Panc1 (cell line): Measurements from ENCODE around the gene WRAP73. TPM values are rescaled to one million over a fixed set of nuclear protein-coding genes. Genes with fewer than 3 reads are reported as not detected.
"Not testable (repeated sequence)": the region's sequence is repeated elsewhere in the genome, so short reads cannot be mapped to it uniquely, and the experiment has no call there.

ENCODE experiments used
- ATAC-seq: fragments of 200-7000 bp; cut with Tn5 transposase; 2 replicates; pipeline ENCODE4 v1.9.1; 2020; ENCODE audit warnings: mild to moderate bottlenecking, moderate library complexity
- BruUV-seq: library from RNA; stranded (reverse); fragments of 400-500 nt; replicated peaks from 2 replicates; lab custom pipeline; 2021; lab: Mats Ljungman, UMichigan
- CTCF ChIA-PET: fragments of 300-600 bp; sonication (Branson Sonifier 250); formaldehyde crosslinking; loops from one replicate; lab custom pipeline; 2022; ENCODE audit warnings: antibody characterized with exemption; lab: Charles Lee
- POLR2A ChIA-PET: fragments of 300-600 bp; sonication (Branson Sonifier 250); formaldehyde crosslinking; loops from one replicate; lab custom pipeline; 2022; ENCODE audit warnings: antibody characterized with exemption; lab: Charles Lee
- DNase-seq: peaks from one replicate; pipeline ENCODE4 v3.0.0-alpha.2; 2010; ENCODE audit warnings: low read depth, low spot score
- H3K27ac ChIP-seq: 2 replicates; pipeline ENCODE4 v1.5.1; 2011; ENCODE audit warnings: mild to moderate bottlenecking, low read length, inconsistent platforms
- H3K27me3 ChIP-seq: fragments of 200-500 bp; sonication (Bioruptor generic); 2 replicates; pipeline ENCODE4 v1.6.0; 2014; ENCODE audit warnings: low read length, inconsistent platforms; ENCODE audit not compliant: control insufficient read depth, insufficient read depth
- H3K36me3 ChIP-seq: fragments of 200-500 bp; sonication (Bioruptor generic); 2 replicates; pipeline ENCODE4 v1.5.1; 2014; ENCODE audit warnings: inconsistent platforms, mild to moderate bottlenecking, low read length, moderate library complexity; ENCODE audit not compliant: control insufficient read depth, insufficient read depth
- H3K4me1 ChIP-seq: 2 replicates; pipeline ENCODE4 v1.5.1; 2011; ENCODE audit warnings: inconsistent platforms, mild to moderate bottlenecking, low read length, moderate library complexity; ENCODE audit not compliant: control insufficient read depth, insufficient read depth
- H3K4me3 ChIP-seq, 2 experiments: 2 replicates each; pipeline ENCODE4 v1.5.1; 2011 to 2012; ENCODE audit warnings: low read depth in 2 of 2, low read length in 2 of 2, mild to moderate bottlenecking in 2 of 2, inconsistent platforms in 1 of 2, moderate library complexity in 1 of 2
- H3K9me3 ChIP-seq: fragments of 200-500 bp; sonication (Bioruptor generic); 2 replicates; pipeline ENCODE4 v1.5.1; 2014; ENCODE audit warnings: low read depth, mild to moderate bottlenecking, inconsistent platforms, low read length, moderate library complexity; ENCODE audit not compliant: control insufficient read depth, insufficient read depth
- CTCF ChIP-seq: fragments of 450-650 bp; IDR thresholded peaks from 2 replicates; pipeline ENCODE4 v1.5.1; 2017; ENCODE audit warnings: mild to moderate bottlenecking
- POLR2AphosphoS5 ChIP-seq: IDR thresholded peaks from 2 replicates; pipeline ENCODE4 v1.6.1; 2012; ENCODE audit warnings: mild to moderate bottlenecking, low read depth, low read length, moderate library complexity
- REST ChIP-seq, 2 experiments: IDR thresholded peaks; 2 replicates each; pipeline ENCODE4 v1.6.1; 2011 to 2012; ENCODE audit warnings: low read depth in 2 of 2, control low read depth in 1 of 2, low read length in 1 of 2, mild to moderate bottlenecking in 1 of 2, moderate library complexity in 1 of 2; ENCODE audit not compliant: insufficient read depth in 1 of 2
- SIN3A ChIP-seq: IDR thresholded peaks from 2 replicates; pipeline ENCODE4 v1.6.1; 2012; ENCODE audit warnings: low read depth, mild to moderate bottlenecking, low read length, moderate library complexity, borderline replicate concordance; ENCODE audit not compliant: insufficient read depth
- TCF7L2 ChIP-seq: IDR thresholded peaks from 2 replicates; pipeline ENCODE4 v1.6.1; 2011; ENCODE audit warnings: mild to moderate bottlenecking, low read depth, low read length, inconsistent platforms
- in situ Hi-C: cut with HindIII; loops from 2 replicates; pipeline ENCODE4 v1.10.0; 2016; ENCODE audit warnings: low sequenced_read_pairs, low pct_unique_long_range_greater_than_20kb
- intact Hi-C: fragments of 100-400 bp; cut with micrococcal nuclease; formaldehyde crosslinking; loops from one replicate; pipeline ENCODE4 v1.10.0; 2022; ENCODE audit not compliant: unreplicated experiment
- total RNA-seq: library from RNA; stranded (reverse); gene quantifications from one replicate; pipeline ENCODE4 v1.2.1, GENCODE V29; 2021; ENCODE audit not compliant: unreplicated experiment

Gene WRAP73
- total RNA-seq, 1 experiment from 2014 or later = 27.1 TPM

DNA sequence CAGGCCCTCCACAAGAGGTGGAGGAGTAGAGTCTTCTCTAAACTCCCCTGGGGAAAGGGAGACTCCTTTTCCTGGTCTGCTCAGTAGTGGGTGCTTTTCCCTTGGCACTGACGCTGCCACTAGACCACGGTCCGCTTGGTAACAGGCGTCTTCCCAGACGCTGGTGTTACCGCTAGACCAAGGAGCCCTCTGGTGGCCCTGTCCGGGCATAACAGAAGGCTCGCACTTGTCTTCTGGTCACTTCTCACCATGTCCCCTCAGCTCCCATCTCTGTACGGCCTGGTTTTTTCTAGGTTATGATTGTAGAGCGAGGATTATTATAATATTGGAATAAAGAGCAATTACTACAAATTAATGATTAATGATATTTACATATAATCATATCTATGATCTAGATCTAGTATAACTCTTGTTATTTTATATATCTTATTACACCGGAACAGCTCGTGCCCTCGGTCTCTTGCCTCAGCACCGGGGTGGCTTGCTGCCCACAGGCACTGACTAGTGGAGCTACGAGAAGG lies 28.7 kb downstream of the WRAP73 start:
- peak; percentile 92 for TF ChIP-seq CTCF
- H3K27me3 ChIP-seq, H3K36me3 ChIP-seq, ATAC-seq, H3K27ac ChIP-seq, BruUV-seq, H3K4me3 ChIP-seq, H3K9me3 ChIP-seq, in situ Hi-C loops: not testable (repeated sequence)
- ChIA-PET POLR2A (interaction anchor here (0.5 kb wide), 1 partner anchor 210 kb away, joined by 3 read pairs; no protein-coding TSS in a partner anchor), CTCF (interaction anchor here (1.2 to 1.8 kb wide), 2 partner anchors 130 to 168 kb away, joined by 13 to 14 read pairs; no protein-coding TSS in a partner anchor)
- intact Hi-C loops = loop anchor here (2.0 to 10.0 kb wide), 2 partner anchors 104 to 130 kb away; no protein-coding TSS in a partner anchor
- DNase-seq = peak; percentile 18
- H3K4me1 ChIP-seq = peaks cover 15% of the 10 kb centered on the region

GRCh38 chr1:3620708-3621107 lies 29.2 kb downstream of the WRAP73 start:
- no peak for DNase-seq
- peaks cover 12% of the 10 kb centered on the region for H3K4me1 ChIP-seq
- ATAC-seq = no peak
- no peak overlapping the region for H3K27ac ChIP-seq
- TF ChIP-seq SIN3A (no peak), TCF7L2 (no peak), CTCF (no peak), REST (IDR thresholded peaks at IDR 0.05; ENCODE audit: insufficient read depth in 1 of 2, low read depth in 2 of 2, low read length in 1 of 2) (no peak), POLR2AphosphoS5 (no peak)
- no peaks in the 10 kb centered on the region for H3K9me3 ChIP-seq
- CTCF ChIA-PET = interaction anchor here (1.2 to 1.8 kb wide), 2 partner anchors 130 to 168 kb away, joined by 13 to 14 read pairs; no protein-coding TSS in a partner anchor
- H3K36me3 ChIP-seq = no peaks in the 10 kb centered on the region
- in situ Hi-C loops (no loop called here), intact Hi-C loops (loop anchor here (2.0 to 10.0 kb wide), 2 partner anchors 104 to 130 kb away; no protein-coding TSS in a partner anchor)
- POLR2A ChIA-PET = no interaction called here
- no peak overlapping the region for H3K4me3 ChIP-seq
- no TSS peak for BruUV-seq
- H3K27me3 ChIP-seq = no peaks in the 10 kb centered on the region
